Common myeloid progenitor, CD34-positive (primary cell): Measurements from ENCODE around the gene CAMTA1.

Source experiments
- CTCF ChIA-PET: fragments of 350-600 bp; sonication (Branson Sonifier 250); formaldehyde crosslinking; loops from one replicate; lab custom pipeline; 2021; ENCODE audit warnings: antibody characterized with exemption; lab: Charles Lee
- POLR2A ChIA-PET: fragments of 350-600 bp; sonication (Branson Sonifier 250); formaldehyde crosslinking; loops from one replicate; lab custom pipeline; 2021; ENCODE audit warnings: antibody characterized with exemption; lab: Charles Lee
- DNase-seq, 3 donors: peaks; one replicate each; pipeline versions ENCODE4 v3.0.0 to v3.0.0-alpha.2; 2013
- H3K27ac ChIP-seq, 2 experiments: 1 replicate in 1 of 2; 2 replicates in 1 of 2; pipeline ENCODE4 v1.7.0; 2013; ENCODE audit warnings: inconsistent platforms in 2 of 2, low read length in 2 of 2, mild to moderate bottlenecking in 2 of 2, low read depth in 1 of 2, moderate library complexity in 1 of 2; ENCODE audit not compliant: severe bottlenecking in 2 of 2, insufficient read depth in 1 of 2, poor library complexity in 1 of 2
- H3K27me3 ChIP-seq, 5 experiments: replicated peaks in 2 of 5; 1 replicate in 3 of 5; 2 replicates in 2 of 5; pipeline versions ENCODE4 v1.6.1 to v1.7.0; 2013; ENCODE audit warnings: low read length in 4 of 5, mild to moderate bottlenecking in 2 of 5, moderate library complexity in 2 of 5, inconsistent platforms in 1 of 5; ENCODE audit not compliant: insufficient read depth in 5 of 5, control insufficient read depth in 4 of 5
- H3K36me3 ChIP-seq, 4 experiments: 1 replicate in 2 of 4; 2 replicates in 2 of 4; pipeline versions ENCODE4 v1.6.1 to v1.7.0; 2013; ENCODE audit warnings: low read length in 3 of 4, control low read depth in 1 of 4, mild to moderate bottlenecking in 1 of 4; ENCODE audit not compliant: control insufficient read depth in 4 of 4, insufficient read depth in 4 of 4
- H3K4me1 ChIP-seq, 4 experiments: 1 replicate in 3 of 4; 2 replicates in 1 of 4; pipeline versions ENCODE4 v1.6.1 to v1.7.1; 2013; ENCODE audit warnings: low read length in 3 of 4, mild to moderate bottlenecking in 3 of 4, control low read depth in 1 of 4, inconsistent platforms in 1 of 4, moderate library complexity in 1 of 4; ENCODE audit not compliant: control insufficient read depth in 4 of 4, insufficient read depth in 4 of 4; ENCODE audit errors: control extremely low read depth in 1 of 4
- H3K4me3 ChIP-seq, 7 experiments: 1 replicate in 4 of 7; 2 replicates in 3 of 7; pipeline versions ENCODE4 v1.5.1 to v1.7.0; 2013; ENCODE audit warnings: mild to moderate bottlenecking in 7 of 7, low read length in 6 of 7, moderate library complexity in 6 of 7, inconsistent platforms in 2 of 7, low read depth in 2 of 7, control low read depth in 1 of 7; ENCODE audit not compliant: insufficient read depth in 4 of 7, control insufficient read depth in 1 of 7; ENCODE audit errors: extremely low read depth in 1 of 7
- H3K9me3 ChIP-seq, 5 experiments: 1 replicate in 4 of 5; 2 replicates in 1 of 5; pipeline versions ENCODE4 v1.6.1 to v1.7.1; 2013; ENCODE audit warnings: low read length in 4 of 5, mild to moderate bottlenecking in 2 of 5, inconsistent platforms in 1 of 5, low read depth in 1 of 5, moderate library complexity in 1 of 5; ENCODE audit not compliant: control insufficient read depth in 4 of 5, insufficient read depth in 2 of 5; ENCODE audit errors: control extremely low read depth in 1 of 5
- WGBS: methylation state at CpG from one replicate; pipeline ENCODE4 v1.1.5; 2013; ENCODE audit not compliant: insufficient coverage; 5-methylcytosine and 5-hydroxymethylcytosine counted together

CAMTA1 gene

GRCh38 chr1:7712731-7713323, 927.6 kb downstream of the CAMTA1 start:
- no peak for DNase-seq
- ChIA-PET CTCF (interaction anchor here (1.4 to 2.4 kb wide), 2 partner anchors 14 to 39 kb away, joined by 3 to 9 read pairs; no protein-coding TSS in a partner anchor), POLR2A (no interaction called here)
- no peaks in the 10 kb centered on the region for H3K36me3 ChIP-seq
- H3K4me1 ChIP-seq: no peaks in the 10 kb centered on the region
- peaks cover 0 to 3% (median 0%) of the 10 kb centered on the region in 5 experiments for H3K27me3 ChIP-seq
- H3K27ac ChIP-seq: no peak overlapping the region
- WGBS: 97% methylated on average over 3 of the region's 8 CpGs
- H3K9me3 ChIP-seq: no peaks in the 10 kb centered on the region
- no peak overlapping the region for H3K4me3 ChIP-seq

GRCh38 chr1:7716506-7716905, 931.3 kb downstream of the CAMTA1 start:
- 97% methylated on average over 3 of the region's 4 CpGs for WGBS
- Histone ChIP-seq H3K9me3 (no peaks in the 10 kb centered on the region), H3K27ac (no peak overlapping the region), H3K4me3 (no peak overlapping the region), H3K4me1 (no peaks in the 10 kb centered on the region), H3K36me3 (no peaks in the 10 kb centered on the region), H3K27me3 (peaks cover 0 to 2% (median 0%) of the 10 kb centered on the region in 5 experiments)
- ChIA-PET POLR2A (no interaction called here), CTCF (interaction anchor here (1.5 to 2.2 kb wide), 3 partner anchors 32 to 48 kb away, joined by 5 to 6 read pairs (median 5); no protein-coding TSS in a partner anchor)
- no peak for DNase-seq

GRCh38 chr1:7717748-7718368, 932.6 kb downstream of the CAMTA1 start:
- Histone ChIP-seq H3K36me3 (no peaks in the 10 kb centered on the region), H3K9me3 (no peaks in the 10 kb centered on the region), H3K27me3 (peaks cover 0 to 2% (median 0%) of the 10 kb centered on the region in 5 experiments), H3K4me1 (no peaks in the 10 kb centered on the region), H3K4me3 (no peak overlapping the region), H3K27ac (no peak overlapping the region)
- ChIA-PET CTCF (interaction anchor here (0.6 to 2.2 kb wide), 6 partner anchors 30 to 50 kb away, joined by 3 to 7 read pairs (median 4); no protein-coding TSS in a partner anchor), POLR2A (no interaction called here)
- no peak for DNase-seq
- 98% methylated on average over 19 of the region's 22 CpGs for whole genome bisulfite sequencing

GRCh38 chr1:7719468-7720094, 934.3 kb downstream of the CAMTA1 start:
- H3K27me3 ChIP-seq: peaks cover 0 to 2% (median 0%) of the 10 kb centered on the region in 5 experiments
- H3K4me3 ChIP-seq: no peak overlapping the region
- H3K9me3 ChIP-seq: no peaks in the 10 kb centered on the region
- H3K4me1 ChIP-seq: no peaks in the 10 kb centered on the region
- no peaks in the 10 kb centered on the region for H3K36me3 ChIP-seq
- H3K27ac ChIP-seq: no peak overlapping the region
- ChIA-PET CTCF (interaction anchor here (0.9 to 2.2 kb wide), 4 partner anchors 10 to 52 kb away, joined by 3 to 7 read pairs (median 4); no protein-coding TSS in a partner anchor), POLR2A (no interaction called here)
- 98% methylated on average over 6 of the region's 8 CpGs for WGBS
- DNase-seq: no peak

- H3K4me3 ChIP-seq: no peak overlapping the region
- H3K27ac ChIP-seq: no peak overlapping the region
- CTCF ChIA-PET: interaction anchor here (2.1 kb wide), 1 partner anchor 31 kb away, joined by 7 read pairs; no protein-coding TSS in a partner anchor
- H3K36me3 ChIP-seq: no peaks in the 10 kb centered on the region
- DNase-seq: no peak
- POLR2A ChIA-PET: no interaction called here
- no peaks in the 10 kb centered on the region for H3K9me3 ChIP-seq
- H3K4me1 ChIP-seq: peaks cover 0 to 13% (median 7%) of the 10 kb centered on the region in 4 experiments
- WGBS: 100% methylated on average over 1 of the region's 5 CpGs
- H3K27me3 ChIP-seq: peaks cover 0 to 2% (median 0%) of the 10 kb centered on the region in 5 experiments
Measured at GRCh38 chr1:7721940-7722669, 936.9 kb downstream of the CAMTA1 start.

GRCh38 chr1:7722670-7723012, 937.4 kb downstream of the CAMTA1 start:
- WGBS: no CpG with 5 or more reads among the region's 2 CpGs

More at GRCh38 chr1:7722670-7723012, 937.4 kb downstream of the CAMTA1 start:
- no peak overlapping the region for H3K27ac ChIP-seq
- DNase-seq: no peak
- H3K4me3 ChIP-seq: no peak overlapping the region
- H3K27me3 ChIP-seq: peaks cover 0 to 2% (median 0%) of the 10 kb centered on the region in 5 experiments
- ChIA-PET POLR2A (no interaction called here), CTCF (interaction anchor here (2.1 kb wide), 1 partner anchor 30 kb away, joined by 7 read pairs; no protein-coding TSS in a partner anchor)
- H3K4me1 ChIP-seq: peaks cover 0 to 13% (median 7%) of the 10 kb centered on the region in 4 experiments
- no peaks in the 10 kb centered on the region for H3K36me3 ChIP-seq
- H3K9me3 ChIP-seq: no peaks in the 10 kb centered on the region
